Measurements from ENCODE around the gene NTSR1. TPM values are rescaled to one million over a fixed set of nuclear protein-coding genes. Genes with fewer than 3 reads are reported as not detected.

NTSR1 gene
- total and polyA plus RNA-seq, 7 experiments from 2014 or later: 0.11 to 0.78 (median 0.14) TPM; not detected in 3

DNA sequence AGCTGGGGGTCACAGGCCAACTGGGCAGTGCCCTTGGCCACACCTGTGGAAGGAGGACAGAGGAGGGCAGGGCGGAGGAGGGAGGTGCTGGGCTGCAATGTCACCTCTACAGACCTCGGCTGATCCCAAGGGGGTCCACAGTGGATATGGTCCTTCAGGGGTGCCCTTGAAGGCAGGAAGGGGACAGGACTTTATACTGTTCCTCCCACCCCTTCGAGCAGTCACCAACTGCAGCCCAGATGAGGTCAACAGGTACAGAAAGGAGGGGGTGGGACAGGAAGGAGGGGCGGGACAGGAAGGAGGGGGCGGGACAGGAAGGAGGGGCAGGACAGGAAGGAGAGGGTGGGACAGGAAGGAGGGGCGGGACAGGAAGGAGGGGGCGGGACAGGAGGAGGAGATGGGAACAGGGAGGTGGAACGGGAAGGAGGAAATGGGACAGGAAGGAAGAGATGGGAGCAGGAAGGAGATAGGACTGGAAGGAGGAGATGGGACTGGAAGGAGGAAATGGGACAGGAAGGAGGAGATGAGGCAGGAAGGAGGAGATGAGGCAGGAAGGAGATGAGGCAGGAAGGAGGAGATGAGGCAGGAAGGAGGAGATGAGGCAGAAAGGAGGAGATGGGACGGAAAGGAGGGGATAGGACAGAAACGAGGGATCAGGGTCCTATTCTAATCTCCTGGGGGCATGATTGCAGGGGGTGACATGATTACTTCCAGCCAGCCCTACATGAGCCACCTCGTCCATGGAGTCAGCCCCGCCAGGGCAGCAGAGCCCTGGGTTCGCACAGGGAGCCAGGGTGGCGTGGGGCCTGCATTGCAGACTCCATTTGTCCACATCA, 68.3 kb downstream of the NTSR1 start:
- no peaks in the 10 kb centered on the region for H3K36me3 ChIP-seq (ENCODE audit: control insufficient read depth in 2 of 3, insufficient read depth in 3 of 3, low read length in 3 of 3)
- H3K27ac ChIP-seq (ENCODE audit: low read depth, low read length): peak overlapping the region; percentile 77
- no peaks in the 10 kb centered on the region for H3K27me3 Mint-ChIP-seq
- H3K4me3 Mint-ChIP-seq: peak overlapping the region; percentile 51 to 91 (median 66)
- H3K9me3 Mint-ChIP-seq: peaks cover 0 to 4% (median 0%) of the 10 kb centered on the region in 11 donors
- intact Hi-C loops (cut with micrococcal nuclease): loop anchor here (1.0 to 5.0 kb wide), 6 partner anchors 14 to 135 kb away; partner anchors contain the start of genes OGFR (in 1 of the 2) and SLCO4A1 (in 1 of the 2)
- ChIA-PET POLR2A (interaction anchor here (0.9 to 6.3 kb wide), 2 partner anchors 18 to 27 kb away, joined by 3 to 40 read pairs; partner anchors contain the start of gene MRGBP), CTCF (no interaction called here)
- H3K4me1 Mint-ChIP-seq: peaks cover 35 to 65% (median 58%) of the 10 kb centered on the region in 7 donors
- no peaks in the 10 kb centered on the region for H3K27me3 ChIP-seq (ENCODE audit: control insufficient read depth in 2 of 2, insufficient read depth in 2 of 2, low read length in 2 of 2)
- no peaks in the 10 kb centered on the region for H3K9me3 ChIP-seq (ENCODE audit: control insufficient read depth in 2 of 3, low read length in 3 of 3)
- H3K4me3 ChIP-seq (ENCODE audit: low read length): peak overlapping the region; percentile 49
- ATAC-seq (peak; percentile 78), DNase-seq (peak in 7 of 9 donors; percentile 35 to 70 (median 57))
- H3K36me3 Mint-ChIP-seq: peaks cover 0 to 3% (median 0%) of the 10 kb centered on the region in 5 donors
- H3K4me1 ChIP-seq (ENCODE audit: control insufficient read depth in 2 of 2, insufficient read depth in 2 of 2, low read length in 2 of 2): peaks cover 24 to 49% of the 10 kb centered on the region in 2 donors
- peak overlapping the region; percentile 90 to 95 (median 93) for H3K27ac Mint-ChIP-seq

GRCh38 chr20:62777528-62777830, 68.8 kb downstream of the NTSR1 start:
- CTCF ChIA-PET: no interaction called here
- Histone ChIP-seq H3K27me3 (ENCODE audit: control insufficient read depth in 2 of 2, insufficient read depth in 2 of 2, low read length in 2 of 2) (no peaks in the 10 kb centered on the region), H3K9me3 (ENCODE audit: control insufficient read depth in 2 of 3, low read length in 3 of 3) (no peaks in the 10 kb centered on the region), H3K36me3 (ENCODE audit: control insufficient read depth in 2 of 3, insufficient read depth in 3 of 3, low read length in 3 of 3) (no peaks in the 10 kb centered on the region), H3K4me3 (ENCODE audit: low read length) (no peak overlapping the region), H3K27ac (ENCODE audit: low read depth, low read length) (no peak overlapping the region), H3K4me1 (ENCODE audit: control insufficient read depth in 2 of 2, insufficient read depth in 2 of 2, low read length in 2 of 2) (peaks cover 24 to 49% of the 10 kb centered on the region in 2 donors)
- peak overlapping the region; percentile 90 to 95 (median 93) for H3K27ac Mint-ChIP-seq
- POLR2A ChIA-PET: no interaction called here
- peaks cover 0 to 3% (median 0%) of the 10 kb centered on the region in 5 donors for H3K36me3 Mint-ChIP-seq
- H3K27me3 Mint-ChIP-seq: no peaks in the 10 kb centered on the region
- H3K4me1 Mint-ChIP-seq: peaks cover 35 to 62% (median 56%) of the 10 kb centered on the region in 7 donors
- no peak for ATAC-seq
- no peak for DNase-seq
- peak overlapping the region in 5 of 10 donors; percentile 48 to 91 (median 63) for H3K4me3 Mint-ChIP-seq
- intact Hi-C loops (cut with micrococcal nuclease): loop anchor here (1.0 to 5.0 kb wide), 4 partner anchors 14 to 125 kb away; no protein-coding TSS in a partner anchor
- peaks cover 0 to 4% (median 0%) of the 10 kb centered on the region in 11 donors for H3K9me3 Mint-ChIP-seq

- H3K4me3 Mint-ChIP-seq: peak overlapping the region in 2 of 10 donors; percentile 20 to 32
- intact Hi-C loops (cut with micrococcal nuclease): loop anchor here in 1 of 2 donors (5.0 kb wide), 1 partner anchor 126 kb away; no protein-coding TSS in a partner anchor
Measured at GRCh38 chr20:62778058-62778457, 69.4 kb downstream of the NTSR1 start.

DNA sequence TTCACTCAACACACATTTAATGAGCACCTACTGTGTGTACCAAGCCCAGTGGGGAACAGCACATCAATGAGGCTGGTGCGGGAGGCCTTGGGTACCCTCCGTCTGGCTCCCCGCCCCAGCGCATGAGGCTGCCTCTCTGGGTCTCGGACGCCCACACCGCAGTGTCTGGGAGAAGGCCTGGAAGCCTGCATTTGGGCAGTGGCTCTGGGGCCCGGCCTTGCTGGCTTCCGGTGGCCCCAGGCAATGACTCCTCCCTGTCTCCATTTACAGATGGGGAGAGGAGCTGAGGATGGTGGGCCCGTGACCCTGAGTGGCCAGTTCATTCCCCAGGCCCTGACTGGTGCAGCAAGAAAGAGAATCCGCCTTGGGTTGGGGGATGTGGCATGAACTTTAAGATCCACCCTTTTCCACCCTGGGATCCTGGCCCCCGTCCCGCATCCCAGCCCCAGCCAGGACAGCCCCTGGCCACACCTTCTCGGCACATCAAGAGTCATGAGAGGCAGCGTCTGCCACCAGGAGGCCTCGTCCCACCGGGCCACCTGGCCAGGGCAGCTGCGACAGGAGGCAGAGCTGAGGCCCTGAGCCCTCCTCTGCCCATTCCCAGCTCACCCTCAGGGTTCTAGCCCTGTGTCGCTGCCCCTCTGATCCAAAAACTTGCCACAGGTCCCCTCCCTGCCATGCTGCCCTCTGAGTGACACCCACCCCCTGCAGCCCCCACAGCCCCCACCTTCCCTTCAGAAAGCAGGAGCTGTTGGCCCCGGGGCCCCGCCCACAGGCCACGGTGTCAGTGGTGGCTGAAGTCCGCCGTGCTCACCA, 70.2 kb downstream of the NTSR1 start:
- no peaks in the 10 kb centered on the region for H3K36me3 ChIP-seq (ENCODE audit: control insufficient read depth in 2 of 3, insufficient read depth in 3 of 3, low read length in 3 of 3)
- Mint-ChIP-seq H3K27ac (peak overlapping the region in 8 of 9 donors; percentile 23 to 78 (median 44)), H3K27me3 (no peaks in the 10 kb centered on the region), H3K9me3 (peaks cover 0 to 4% (median 0%) of the 10 kb centered on the region in 11 donors), H3K4me1 (peaks cover 32 to 58% (median 50%) of the 10 kb centered on the region in 7 donors), H3K4me3 (peak overlapping the region in 1 of 10 donors; percentile 32), H3K36me3 (peaks cover 0 to 3% (median 0%) of the 10 kb centered on the region in 5 donors)
- H3K4me1 ChIP-seq (ENCODE audit: control insufficient read depth in 2 of 2, insufficient read depth in 2 of 2, low read length in 2 of 2): peaks cover 24 to 37% of the 10 kb centered on the region in 2 donors
- no peaks in the 10 kb centered on the region for H3K27me3 ChIP-seq (ENCODE audit: control insufficient read depth in 2 of 2, insufficient read depth in 2 of 2, low read length in 2 of 2)
- ATAC-seq: no peak
- ChIA-PET CTCF (interaction anchor here (0.5 to 1.7 kb wide), 2 partner anchors 29 to 39 kb away, joined by 3 to 4 read pairs; no protein-coding TSS in a partner anchor), POLR2A (interaction anchor here (0.9 to 1.0 kb wide), 2 partner anchors 16 to 126 kb away, joined by 3 to 6 read pairs; no protein-coding TSS in a partner anchor)
- H3K9me3 ChIP-seq (ENCODE audit: control insufficient read depth in 2 of 3, low read length in 3 of 3): no peaks in the 10 kb centered on the region
- H3K27ac ChIP-seq (ENCODE audit: low read depth, low read length): no peak overlapping the region
- intact Hi-C loops (cut with micrococcal nuclease): loop anchor here in 1 of 2 donors (5.0 kb wide), 1 partner anchor 127 kb away; no protein-coding TSS in a partner anchor
- H3K4me3 ChIP-seq (ENCODE audit: low read length): no peak overlapping the region
- DNase-seq: no peak

More at GRCh38 chr20:62778058-62778457, 69.4 kb downstream of the NTSR1 start:
- H3K4me3 ChIP-seq (ENCODE audit: low read length): no peak overlapping the region
- H3K27me3 ChIP-seq (ENCODE audit: control insufficient read depth in 2 of 2, insufficient read depth in 2 of 2, low read length in 2 of 2): no peaks in the 10 kb centered on the region
- H3K36me3 ChIP-seq (ENCODE audit: control insufficient read depth in 2 of 3, insufficient read depth in 3 of 3, low read length in 3 of 3): no peaks in the 10 kb centered on the region
- peaks cover 24 to 45% of the 10 kb centered on the region in 2 donors for H3K4me1 ChIP-seq (ENCODE audit: control insufficient read depth in 2 of 2, insufficient read depth in 2 of 2, low read length in 2 of 2)
- H3K36me3 Mint-ChIP-seq: peaks cover 0 to 3% (median 0%) of the 10 kb centered on the region in 5 donors
- DNase-seq (no peak), ATAC-seq (no peak)
- no peaks in the 10 kb centered on the region for H3K27me3 Mint-ChIP-seq
- H3K9me3 ChIP-seq (ENCODE audit: control insufficient read depth in 2 of 3, low read length in 3 of 3): no peaks in the 10 kb centered on the region
- H3K9me3 Mint-ChIP-seq: peaks cover 0 to 4% (median 0%) of the 10 kb centered on the region in 11 donors
- peak overlapping the region; percentile 19 to 78 (median 42) for H3K27ac Mint-ChIP-seq
- no peak overlapping the region for H3K27ac ChIP-seq (ENCODE audit: low read depth, low read length)
- ChIA-PET POLR2A (no interaction called here), CTCF (interaction anchor here (1.7 kb wide), 1 partner anchor 30 kb away, joined by 4 read pairs; no protein-coding TSS in a partner anchor)
- H3K4me1 Mint-ChIP-seq: peaks cover 35 to 62% (median 56%) of the 10 kb centered on the region in 7 donors

- Mint-ChIP-seq H3K9me3 (peaks cover 0 to 4% (median 0%) of the 10 kb centered on the region in 11 donors), H3K27ac (peak overlapping the region in 1 of 9 donors; percentile 74), H3K36me3 (peaks cover 0 to 3% (median 0%) of the 10 kb centered on the region in 5 donors), H3K4me1 (peaks cover 28 to 52% (median 46%) of the 10 kb centered on the region in 7 donors), H3K27me3 (no peaks in the 10 kb centered on the region), H3K4me3 (no peak overlapping the region)
- Histone ChIP-seq H3K36me3 (ENCODE audit: control insufficient read depth in 2 of 3, insufficient read depth in 3 of 3, low read length in 3 of 3) (no peaks in the 10 kb centered on the region), H3K27me3 (ENCODE audit: control insufficient read depth in 2 of 2, insufficient read depth in 2 of 2, low read length in 2 of 2) (no peaks in the 10 kb centered on the region), H3K9me3 (ENCODE audit: control insufficient read depth in 2 of 3, low read length in 3 of 3) (no peaks in the 10 kb centered on the region), H3K4me3 (ENCODE audit: low read length) (no peak overlapping the region), H3K27ac (ENCODE audit: low read depth, low read length) (no peak overlapping the region), H3K4me1 (ENCODE audit: control insufficient read depth in 2 of 2, insufficient read depth in 2 of 2, low read length in 2 of 2) (peaks cover 24 to 33% of the 10 kb centered on the region in 2 donors)
- no peak for DNase-seq
- no peak for ATAC-seq
- ChIA-PET POLR2A (interaction anchor here (0.9 to 1.0 kb wide), 2 partner anchors 15 to 127 kb away, joined by 3 to 6 read pairs; no protein-coding TSS in a partner anchor), CTCF (interaction anchor here (0.5 to 1.7 kb wide), 4 partner anchors 13 to 1094 kb away, joined by 3 to 4 read pairs (median 4); no protein-coding TSS in a partner anchor)
- intact Hi-C loops (cut with micrococcal nuclease): loop anchor here in 1 of 2 donors (5.0 kb wide), 1 partner anchor 127 kb away; no protein-coding TSS in a partner anchor
Measured at GRCh38 chr20:62779417-62779685, 70.7 kb downstream of the NTSR1 start.

- no peak for ATAC-seq
- CTCF ChIA-PET: interaction anchor here (0.8 kb wide), 1 partner anchor 12 kb away, joined by 3 read pairs; no protein-coding TSS in a partner anchor
- H3K27ac ChIP-seq (ENCODE audit: low read depth, low read length): no peak overlapping the region
- H3K27me3 ChIP-seq (ENCODE audit: control insufficient read depth in 2 of 2, insufficient read depth in 2 of 2, low read length in 2 of 2): no peaks in the 10 kb centered on the region
- Mint-ChIP-seq H3K27ac (peak overlapping the region in 1 of 9 donors; percentile 38), H3K36me3 (peaks cover 0 to 3% (median 0%) of the 10 kb centered on the region in 5 donors), H3K4me3 (no peak overlapping the region), H3K27me3 (no peaks in the 10 kb centered on the region), H3K4me1 (peaks cover 21 to 44% (median 38%) of the 10 kb centered on the region in 7 donors), H3K9me3 (peaks cover 0 to 4% (median 0%) of the 10 kb centered on the region in 11 donors)
- intact Hi-C loops (cut with micrococcal nuclease): no loop called here
- no peak for DNase-seq
- H3K4me3 ChIP-seq (ENCODE audit: low read length): no peak overlapping the region
- no peaks in the 10 kb centered on the region for H3K36me3 ChIP-seq (ENCODE audit: control insufficient read depth in 2 of 3, insufficient read depth in 3 of 3, low read length in 3 of 3)
- POLR2A ChIA-PET: interaction anchor here (0.7 to 1.0 kb wide), 2 partner anchors 14 to 837 kb away, joined by 3 to 6 read pairs; no protein-coding TSS in a partner anchor
- H3K9me3 ChIP-seq (ENCODE audit: control insufficient read depth in 2 of 3, low read length in 3 of 3): no peaks in the 10 kb centered on the region
- H3K4me1 ChIP-seq (ENCODE audit: control insufficient read depth in 2 of 2, insufficient read depth in 2 of 2, low read length in 2 of 2): peaks cover 19 to 24% of the 10 kb centered on the region in 2 donors
Measured at GRCh38 chr20:62780204-62780603, 71.6 kb downstream of the NTSR1 start.

Data from naive thymus-derived CD4-positive, alpha-beta T cell (primary cell).